SK-N-SH (cell line): ENCODE data around the gene HEY2. TPM values are rescaled to one million over a fixed set of nuclear protein-coding genes. Genes with fewer than 3 reads are reported as not detected.

Experiments used
- CTCF ChIA-PET: fragments of 300-600, 350-600 bp; formaldehyde crosslinking; extraction: SDS; loops from one replicate; lab custom pipeline; 2021; lab: Yijun Ruan, JAX
- POLR2A ChIA-PET: fragments of 350-600 bp; sonication (Branson Sonifier 250); formaldehyde crosslinking; extraction: SDS; loops from one replicate; lab custom pipeline; 2020; ENCODE audit warnings: antibody characterized with exemption, inconsistent platforms; lab: Yijun Ruan, JAX
- DNase-seq: peaks from one replicate; pipeline ENCODE4 v3.0.0; 2012
- H2AFZ ChIP-seq: fragments of 200-600 bp; sonication (generic); 2 replicates; pipeline ENCODE4 v1.8.1; 2016; ENCODE audit warnings: antibody characterized with exemption, mild to moderate bottlenecking, low read depth
- H3F3A ChIP-seq: fragments of 200-600 bp; sonication (generic); replicated peaks from 2 replicates; pipeline ENCODE3; 2016; ENCODE audit warnings: antibody characterized with exemption, mild to moderate bottlenecking; ENCODE audit not compliant: insufficient read depth
- H3K27ac ChIP-seq, 2 experiments: fragments of 200-500 bp in 1 of 2; fragments of 200-600 bp in 1 of 2; sonication (Bioruptor generic) in 1 of 2; sonication (generic), shearing (Covaris generic) in 1 of 2; 2 replicates each; pipeline versions ENCODE4 v1.5.1 to v1.6.1; 2014 to 2016; ENCODE audit warnings: low read depth in 2 of 2, inconsistent platforms in 1 of 2, low read length in 1 of 2, mild to moderate bottlenecking in 1 of 2, mixed read lengths in 1 of 2
- H3K27me3 ChIP-seq: fragments of 200-600 bp; sonication (generic), shearing (Covaris generic); 2 replicates; pipeline ENCODE4 v1.6.1; 2016; ENCODE audit warnings: mixed run types; ENCODE audit not compliant: insufficient read depth
- H3K36me3 ChIP-seq, 2 experiments: fragments of 200-500 bp in 1 of 2; fragments of 200-600 bp in 1 of 2; sonication (Bioruptor generic) in 1 of 2; sonication (generic) in 1 of 2; replicated peaks in 1 of 2; 2 replicates each; pipeline versions ENCODE3 to v1.5.1; 2014 to 2016; ENCODE audit warnings: low read length in 1 of 2, mild to moderate bottlenecking in 1 of 2; ENCODE audit not compliant: insufficient read depth in 2 of 2, control insufficient read depth in 1 of 2
- H3K4me1 ChIP-seq, 2 experiments: fragments of 200-500 bp in 1 of 2; fragments of 200-600 bp in 1 of 2; sonication (Bioruptor generic) in 1 of 2; sonication (generic), shearing (Covaris generic) in 1 of 2; 2 replicates each; pipeline versions ENCODE4 v1.5.1 to v1.6.1; 2014 to 2016; ENCODE audit warnings: low read depth in 1 of 2, low read length in 1 of 2, mixed run types in 1 of 2; ENCODE audit not compliant: insufficient read depth in 2 of 2, control insufficient read depth in 1 of 2
- H3K4me2 ChIP-seq: fragments of 200-600 bp; sonication (generic), shearing (Covaris generic); 2 replicates; pipeline ENCODE4 v1.6.1; 2017; ENCODE audit warnings: mixed run types
- H3K4me3 ChIP-seq, 2 experiments: fragments of 200-500 bp in 1 of 2; fragments of 200-600 bp in 1 of 2; sonication (Bioruptor generic) in 1 of 2; sonication (generic), shearing (Covaris generic) in 1 of 2; 2 replicates each; pipeline versions ENCODE4 v1.5.1 to v1.8.1; 2014 to 2016; ENCODE audit warnings: low read depth in 2 of 2, inconsistent platforms in 1 of 2, low read length in 1 of 2, mild to moderate bottlenecking in 1 of 2, mixed read lengths in 1 of 2, moderate library complexity in 1 of 2
- H3K79me2 ChIP-seq: fragments of 200-600 bp; sonication (generic); 2 replicates; pipeline ENCODE4 v1.8.1; 2017; ENCODE audit warnings: mild to moderate bottlenecking; ENCODE audit not compliant: insufficient read depth
- H3K9ac ChIP-seq: fragments of 200-600 bp; sonication (generic); 2 replicates; pipeline ENCODE4 v1.6.1; 2017; ENCODE audit warnings: mixed run types
- H3K9me2 ChIP-seq: fragments of 200-600 bp; sonication (generic); 2 replicates; pipeline ENCODE4 v1.6.1; 2017; ENCODE audit warnings: mixed run types
- H3K9me3 ChIP-seq: fragments of 200-600 bp; sonication (generic); 2 replicates; pipeline ENCODE4 v1.6.1; 2017; ENCODE audit warnings: mixed run types, mild to moderate bottlenecking, moderate library complexity
- H4K20me1 ChIP-seq: fragments of 200-600 bp; sonication (generic); 2 replicates; pipeline ENCODE4 v1.6.1; 2017; ENCODE audit warnings: mild to moderate bottlenecking, mixed run types; ENCODE audit not compliant: insufficient read depth
- CTCF ChIP-seq: fragments of 200-600 bp; sonication (generic); IDR thresholded peaks from 2 replicates; pipeline ENCODE4 v1.6.1; 2017; ENCODE audit warnings: antibody characterized with exemption, mild to moderate bottlenecking, moderate library complexity
- ELF1 ChIP-seq: IDR thresholded peaks from 2 replicates; pipeline ENCODE4 v1.4.0; 2012
- FOXM1 ChIP-seq: IDR thresholded peaks from 2 replicates; pipeline ENCODE4 v1.4.0; 2012; ENCODE audit warnings: low read depth, mild to moderate bottlenecking
- GATA2 ChIP-seq: sonication (generic); formaldehyde crosslinking; IDR thresholded peaks from 2 replicates; pipeline ENCODE4 v1.5.0; 2020; ENCODE audit warnings: mild to moderate bottlenecking, missing genetic modification reagents
- JUND ChIP-seq: IDR thresholded peaks from 2 replicates; pipeline ENCODE4 v1.4.0; 2012
- MXI1 ChIP-seq: IDR thresholded peaks from 2 replicates; pipeline ENCODE4 v1.6.1; 2012; ENCODE audit warnings: mild to moderate bottlenecking, low read depth, low read length, improper control_type of control experiment
- NRF1 ChIP-seq: IDR thresholded peaks from 2 replicates; pipeline ENCODE4 v1.6.1; 2012; ENCODE audit warnings: low read depth, mild to moderate bottlenecking, low read length
- RCOR1 ChIP-seq: fragments of 150-350 bp; IDR thresholded peaks from 2 replicates; pipeline ENCODE4 v1.6.1; 2017; ENCODE audit warnings: antibody characterized with exemption, low read length
- REST ChIP-seq: IDR thresholded peaks from 2 replicates; pipeline ENCODE4 v1.6.1; 2012; ENCODE audit warnings: mild to moderate bottlenecking, low read depth, low read length, moderate library complexity
- RFX5 ChIP-seq: IDR thresholded peaks from 2 replicates; pipeline ENCODE4 v1.6.1; 2012; ENCODE audit warnings: mild to moderate bottlenecking, improper control_type of control experiment, low read length
- TEAD4 ChIP-seq: IDR thresholded peaks from 2 replicates; pipeline ENCODE4 v1.4.0; 2012; ENCODE audit warnings: mild to moderate bottlenecking, borderline replicate concordance; ENCODE audit not compliant: insufficient read depth
- USF2 ChIP-seq: fragments of 150-350 bp; IDR thresholded peaks from 2 replicates; pipeline ENCODE4 v1.6.1; 2017; ENCODE audit warnings: antibody characterized with exemption, low read length, low read depth, borderline replicate concordance
- WGBS: methylation state at CpG from one replicate; pipeline ENCODE4 v1.1.6; 2017; ENCODE audit warnings: low lambda C conversion rate; 5-methylcytosine and 5-hydroxymethylcytosine counted together
- polyA plus RNA-seq, 3 experiments: library from polyadenylated mRNA; depleted of rRNA; stranded (reverse); fragments of >200 nt; gene quantifications; 2 replicates each; pipeline ENCODE4 v1.2.3, GENCODE V29; 2012
- TF ChIP-seq, protein P1 (sequence below): IDR thresholded peaks from 2 replicates; pipeline ENCODE4; 2012
- TF ChIP-seq, protein P2 (sequence below): IDR thresholded peaks from 2 replicates; pipeline ENCODE4 v1.4.0; 2012; ENCODE audit warnings: low read depth, borderline replicate concordance

HEY2 gene
- not detected in 2 replicates for polyA plus RNA-seq (2012; rRNA removed)
- not detected in 2 replicates for polyA plus RNA-seq (2012; cell fraction: cytosol; rRNA removed)
- not detected in 2 replicates for polyA plus RNA-seq (2012; cell fraction: nucleus; rRNA removed)

DNA sequence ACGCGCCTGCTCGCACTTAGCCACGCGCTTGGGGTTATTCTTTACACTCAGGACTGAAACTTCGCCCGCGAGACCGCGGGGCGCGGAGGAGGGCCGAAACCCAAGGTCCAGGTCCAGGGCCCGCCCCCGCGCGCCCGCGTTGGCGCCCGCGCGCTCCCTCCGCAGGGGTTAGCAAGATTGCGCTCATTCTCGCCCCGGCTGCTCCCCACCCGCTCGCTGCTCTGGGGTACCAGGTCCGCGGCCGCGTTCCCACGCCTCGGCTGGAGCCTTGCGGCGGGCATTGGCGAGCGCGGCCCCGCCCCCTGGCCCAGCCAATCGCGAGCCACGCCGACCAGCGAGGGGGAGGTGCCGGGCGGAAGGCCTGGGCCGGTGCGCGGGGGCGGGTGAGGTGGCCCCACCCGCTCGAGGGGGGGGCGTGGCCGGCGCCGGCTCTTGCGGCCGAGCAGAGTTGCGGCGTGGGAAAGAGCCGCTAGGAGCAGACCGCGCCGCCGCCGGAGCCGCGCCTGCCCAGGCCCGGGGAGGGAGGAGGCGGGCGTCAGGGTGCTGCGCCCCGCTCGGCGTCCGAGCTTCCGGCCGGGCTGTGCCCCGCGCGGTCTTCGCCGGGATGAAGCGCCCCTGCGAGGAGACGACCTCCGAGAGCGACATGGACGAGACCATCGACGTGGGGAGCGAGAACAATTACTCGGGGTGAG lies at the start of gene HEY2:
TSS of gene HEY2 (plus strand) at position 460 of the 692 bp plus-strand sequence. CDS start at position 605, 145 bp downstream.
- Histone ChIP-seq H4K20me1 (no peaks in the 10 kb centered on the region), H3K9me2 (no peaks in the 10 kb centered on the region), H3K27me3 (peaks cover 67% of the 10 kb centered on the region), H3K27ac (no peak within 1 kb of the TSS), H3F3A (no peaks in the 10 kb centered on the region), H3K4me1 (peaks cover 0 to 18% of the 10 kb centered on the region in 2 experiments; a peak in 2 of 4 replicates), H3K4me3 (peak within 1 kb of the TSS; percentile 55 to 61), H3K9ac (no peak within 1 kb of the TSS), H3K4me2 (peak within 1 kb of the TSS; percentile 93), H3K9me3 (no peaks in the 10 kb centered on the region), H3K36me3 (no peaks in the 10 kb centered on the region), H2AFZ (peak within 1 kb of the TSS; percentile 80; the same call in 1 of the 2 replicates), H3K79me2 (no peaks in the 10 kb centered on the region)
- POLR2A ChIA-PET = no interaction called here
- WGBS = 0% methylated on average over 8 of the region's 95 CpGs
- CTCF ChIA-PET = interaction anchor here (0.6 to 3.3 kb wide), 3 partner anchors 9 to 438 kb away, joined by 3 to 23 read pairs (median 3); no protein-coding TSS in a partner anchor
- no peak for TF ChIP-seq FOXM1
- TF ChIP-seq REST = no peak
- TF ChIP-seq MXI1 = peak; percentile 30; the same call in 1 of the 2 replicates
- 0 out of 2 replicates have a peak, but pooled peaks have one; percentile 37 for TF ChIP-seq RCOR1
- no peak for TF ChIP-seq JUND
- DNase-seq = peak; percentile 99

DNA sequence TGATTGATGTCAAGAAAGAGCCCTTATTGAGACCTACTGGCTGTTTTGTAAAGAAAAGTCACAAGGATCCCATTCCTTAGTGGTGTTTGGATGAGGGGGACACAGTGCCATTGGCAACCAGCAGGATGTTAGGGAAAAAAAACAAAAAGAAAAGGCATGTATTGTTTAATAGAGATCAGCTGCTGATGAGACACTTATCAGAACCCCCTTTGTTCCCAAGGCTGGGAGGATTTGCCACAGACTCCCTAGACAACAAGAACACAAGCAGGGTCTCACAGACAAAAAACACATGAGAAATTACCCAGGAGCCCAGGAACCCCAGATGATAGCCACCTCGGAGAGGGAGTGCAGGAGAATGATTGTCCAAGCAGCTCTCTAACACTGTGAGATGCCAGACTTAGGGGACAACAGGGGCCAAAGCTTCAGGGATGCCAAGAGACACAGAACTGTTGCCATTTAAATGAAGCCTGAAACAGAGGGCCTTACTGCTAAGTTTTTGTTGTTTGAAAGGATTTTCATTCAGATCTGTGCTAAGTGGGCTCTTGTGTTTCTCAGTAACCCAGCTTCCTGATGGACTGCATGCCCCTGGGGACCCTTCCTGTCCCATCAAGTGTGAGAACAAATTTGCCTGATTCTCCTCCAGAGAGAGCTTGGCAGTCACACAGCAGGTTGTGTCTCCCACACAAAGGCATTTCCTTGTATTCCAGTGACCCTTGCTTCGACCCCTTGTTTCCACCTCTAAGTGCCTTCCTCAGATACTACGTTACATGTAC lies 48.7 kb upstream of the HEY2 start:
- Histone ChIP-seq H3F3A (no peaks in the 10 kb centered on the region), H3K4me1 (no peaks in the 10 kb centered on the region), H3K9me2 (no peaks in the 10 kb centered on the region), H3K9me3 (no peaks in the 10 kb centered on the region; the same call in 1 of the 2 replicates), H2AFZ (no peak overlapping the region), H3K4me3 (no peak overlapping the region), H3K36me3 (no peaks in the 10 kb centered on the region), H3K27ac (no peak overlapping the region), H3K4me2 (no peak overlapping the region), H3K9ac (no peak overlapping the region), H3K27me3 (peaks cover 10% of the 10 kb centered on the region; the same call in 1 of the 2 replicates), H4K20me1 (no peaks in the 10 kb centered on the region), H3K79me2 (no peaks in the 10 kb centered on the region)
- 2% methylated on average over 3 of the region's 3 CpGs for WGBS
- CTCF ChIA-PET = no interaction called here
- POLR2A ChIA-PET = no interaction called here
- DNase-seq = no peak
- TF ChIP-seq NRF1 (no peak), MXI1 (no peak), FOXM1 (no peak), ELF1 (no peak), CTCF (no peak), GATA2 (CRISPR knock-in tag) (no peak), RCOR1 (no peak), TEAD4 (no peak), USF2 (no peak), RFX5 (no peak)
- TF ChIP-seq, protein P1, sequence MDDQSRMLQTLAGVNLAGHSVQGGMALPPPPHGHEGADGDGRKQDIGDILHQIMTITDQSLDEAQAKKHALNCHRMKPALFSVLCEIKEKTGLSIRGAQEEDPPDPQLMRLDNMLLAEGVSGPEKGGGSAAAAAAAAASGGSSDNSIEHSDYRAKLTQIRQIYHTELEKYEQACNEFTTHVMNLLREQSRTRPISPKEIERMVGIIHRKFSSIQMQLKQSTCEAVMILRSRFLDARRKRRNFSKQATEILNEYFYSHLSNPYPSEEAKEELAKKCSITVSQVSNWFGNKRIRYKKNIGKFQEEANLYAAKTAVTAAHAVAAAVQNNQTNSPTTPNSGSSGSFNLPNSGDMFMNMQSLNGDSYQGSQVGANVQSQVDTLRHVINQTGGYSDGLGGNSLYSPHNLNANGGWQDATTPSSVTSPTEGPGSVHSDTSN = no peak
- TF ChIP-seq, protein P2, sequence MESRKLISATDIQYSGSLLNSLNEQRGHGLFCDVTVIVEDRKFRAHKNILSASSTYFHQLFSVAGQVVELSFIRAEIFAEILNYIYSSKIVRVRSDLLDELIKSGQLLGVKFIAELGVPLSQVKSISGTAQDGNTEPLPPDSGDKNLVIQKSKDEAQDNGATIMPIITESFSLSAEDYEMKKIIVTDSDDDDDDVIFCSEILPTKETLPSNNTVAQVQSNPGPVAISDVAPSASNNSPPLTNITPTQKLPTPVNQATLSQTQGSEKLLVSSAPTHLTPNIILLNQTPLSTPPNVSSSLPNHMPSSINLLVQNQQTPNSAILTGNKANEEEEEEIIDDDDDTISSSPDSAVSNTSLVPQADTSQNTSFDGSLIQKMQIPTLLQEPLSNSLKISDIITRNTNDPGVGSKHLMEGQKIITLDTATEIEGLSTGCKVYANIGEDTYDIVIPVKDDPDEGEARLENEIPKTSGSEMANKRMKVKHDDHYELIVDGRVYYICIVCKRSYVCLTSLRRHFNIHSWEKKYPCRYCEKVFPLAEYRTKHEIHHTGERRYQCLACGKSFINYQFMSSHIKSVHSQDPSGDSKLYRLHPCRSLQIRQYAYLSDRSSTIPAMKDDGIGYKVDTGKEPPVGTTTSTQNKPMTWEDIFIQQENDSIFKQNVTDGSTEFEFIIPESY = no peak
